ENCODE results near the gene STIMATE. TPM values are rescaled to one million over a fixed set of nuclear protein-coding genes. Genes with fewer than 3 reads are reported as not detected.
A peak's percentile ranks its signal among the peaks of the same experiment; 100 is the strongest.

The STIMATE gene
- total RNA-seq, 1 experiment from 2014 or later: 6.4 TPM

- DNase-seq (ENCODE audit: low spot score): no peak
- in situ Hi-C loops (cut with HindIII; ENCODE audit: low sequenced_read_pairs): no loop called here
Observed at GRCh38 chr3:52874864-52875587, 22.3 kb downstream of the STIMATE start.

- in situ Hi-C loops (cut with HindIII; ENCODE audit: low sequenced_read_pairs): no loop called here
- DNase-seq (ENCODE audit: low spot score): no peak
Observed at GRCh38 chr3:52874160-52874701, 23.1 kb downstream of the STIMATE start.

DNA sequence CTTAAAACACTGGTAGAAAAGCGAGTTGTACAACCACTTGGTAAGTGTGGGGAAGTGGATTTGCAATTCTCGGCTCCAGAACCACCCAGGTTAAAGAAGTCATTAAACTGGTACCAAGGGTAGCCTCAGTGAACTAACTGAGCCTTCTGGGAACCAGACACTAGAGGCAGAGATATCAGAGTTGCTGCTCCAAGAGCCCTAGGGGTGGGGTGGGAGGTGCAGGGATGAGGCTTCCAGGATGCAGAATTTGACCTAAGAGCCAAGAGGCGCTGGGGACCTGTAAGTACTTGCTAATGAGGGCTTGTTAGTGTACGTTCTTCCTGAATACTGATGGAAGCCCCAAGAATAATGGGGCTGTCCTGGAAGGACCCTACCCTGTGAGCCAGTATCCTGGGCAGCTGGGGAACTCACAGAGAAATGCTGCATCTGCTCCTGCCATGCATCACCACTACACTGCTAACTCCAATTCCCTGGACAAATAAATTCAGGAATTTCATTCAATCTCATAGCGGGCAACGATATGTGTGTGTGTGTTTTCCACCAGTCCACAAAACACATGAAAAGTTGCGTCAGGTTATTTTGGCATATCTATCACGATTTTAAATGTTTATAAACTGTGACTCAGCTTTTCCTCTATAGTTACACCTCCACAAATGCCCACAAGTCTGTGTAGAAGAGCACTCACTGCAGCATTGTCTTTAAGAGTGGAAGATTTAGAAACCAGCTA, 23.8 kb downstream of the STIMATE start:
- in situ Hi-C loops (cut with HindIII; ENCODE audit: low sequenced_read_pairs): no loop called here
- no peak for DNase-seq (ENCODE audit: low spot score)

DNA sequence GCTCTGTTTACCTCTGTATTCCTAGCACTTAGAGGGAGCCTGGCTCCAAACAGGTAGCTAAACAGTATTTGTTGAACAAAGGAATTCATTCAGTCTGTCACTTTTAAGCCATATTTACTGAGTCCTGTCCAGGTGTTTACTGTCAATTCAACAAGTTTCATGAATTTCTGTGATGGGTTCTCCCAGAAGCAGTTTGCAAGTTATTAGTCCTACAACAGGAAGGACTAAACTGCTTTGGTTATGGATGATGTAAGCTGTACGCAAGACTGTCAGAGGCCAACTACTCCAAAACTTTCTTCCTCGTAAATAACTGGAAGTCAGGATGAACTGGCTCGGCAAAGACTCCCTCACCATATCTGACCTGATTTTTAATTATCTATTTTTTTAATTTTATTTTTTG, 25.1 kb downstream of the STIMATE start:
- DNase-seq (ENCODE audit: low spot score): no peak
- in situ Hi-C loops (cut with HindIII; ENCODE audit: low sequenced_read_pairs): no loop called here

- in situ Hi-C loops (cut with HindIII; ENCODE audit: low sequenced_read_pairs): no loop called here
- no peak for DNase-seq (ENCODE audit: low spot score)
Observed at GRCh38 chr3:52871761-52872160, 25.6 kb downstream of the STIMATE start.

DNA sequence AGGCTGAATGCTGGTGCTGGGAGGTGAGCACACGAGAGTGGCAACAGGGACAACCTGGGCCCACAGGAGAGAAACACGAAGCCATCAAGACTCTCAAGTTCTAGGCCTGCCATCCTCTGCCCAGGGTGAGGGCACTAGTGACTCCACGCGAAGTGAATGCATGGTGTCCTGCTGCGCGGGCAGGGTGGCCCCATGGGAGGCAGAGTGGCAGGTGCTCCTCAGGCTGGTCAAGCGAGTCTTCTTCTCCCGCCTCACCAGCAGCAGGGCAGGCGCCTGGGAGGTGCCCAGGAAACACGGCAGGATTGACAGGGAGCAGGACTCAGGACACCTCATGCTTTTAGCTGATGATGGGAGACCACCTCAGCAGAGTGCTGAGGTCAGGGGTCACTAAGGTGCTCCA, 26.9 kb downstream of the STIMATE start:
- DNase-seq (ENCODE audit: low spot score): no peak
- in situ Hi-C loops (cut with HindIII; ENCODE audit: low sequenced_read_pairs): no loop called here

GRCh38 chr3:52866427-52866826, 30.9 kb downstream of the STIMATE start:
- no peak for DNase-seq (ENCODE audit: low spot score)
- in situ Hi-C loops (cut with HindIII; ENCODE audit: low sequenced_read_pairs): no loop called here

- in situ Hi-C loops (cut with HindIII; ENCODE audit: low sequenced_read_pairs): no loop called here
- DNase-seq (ENCODE audit: low spot score): no peak
Observed at GRCh38 chr3:52865994-52866393, 31.4 kb downstream of the STIMATE start.

DNA sequence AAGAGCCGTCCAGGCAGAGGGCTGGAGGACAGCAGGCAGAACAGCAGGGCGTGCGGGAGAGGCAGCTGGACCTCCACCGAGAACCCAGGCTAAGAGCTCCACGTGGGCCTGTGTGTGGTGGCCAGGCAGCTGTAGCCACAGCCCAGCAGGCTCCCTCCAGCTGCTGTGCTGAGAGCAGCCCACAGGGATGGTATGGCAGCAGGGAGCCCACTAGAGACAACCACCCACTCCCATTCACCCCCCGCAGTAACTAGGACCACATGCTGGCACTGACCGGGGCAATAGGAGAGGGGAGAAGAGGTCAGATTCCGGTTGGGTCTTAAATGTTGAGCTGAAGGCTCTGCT, 37.0 kb downstream of the STIMATE start:
- in situ Hi-C loops (cut with HindIII; ENCODE audit: low sequenced_read_pairs): no loop called here
- no peak for DNase-seq (ENCODE audit: low spot score)

DNA sequence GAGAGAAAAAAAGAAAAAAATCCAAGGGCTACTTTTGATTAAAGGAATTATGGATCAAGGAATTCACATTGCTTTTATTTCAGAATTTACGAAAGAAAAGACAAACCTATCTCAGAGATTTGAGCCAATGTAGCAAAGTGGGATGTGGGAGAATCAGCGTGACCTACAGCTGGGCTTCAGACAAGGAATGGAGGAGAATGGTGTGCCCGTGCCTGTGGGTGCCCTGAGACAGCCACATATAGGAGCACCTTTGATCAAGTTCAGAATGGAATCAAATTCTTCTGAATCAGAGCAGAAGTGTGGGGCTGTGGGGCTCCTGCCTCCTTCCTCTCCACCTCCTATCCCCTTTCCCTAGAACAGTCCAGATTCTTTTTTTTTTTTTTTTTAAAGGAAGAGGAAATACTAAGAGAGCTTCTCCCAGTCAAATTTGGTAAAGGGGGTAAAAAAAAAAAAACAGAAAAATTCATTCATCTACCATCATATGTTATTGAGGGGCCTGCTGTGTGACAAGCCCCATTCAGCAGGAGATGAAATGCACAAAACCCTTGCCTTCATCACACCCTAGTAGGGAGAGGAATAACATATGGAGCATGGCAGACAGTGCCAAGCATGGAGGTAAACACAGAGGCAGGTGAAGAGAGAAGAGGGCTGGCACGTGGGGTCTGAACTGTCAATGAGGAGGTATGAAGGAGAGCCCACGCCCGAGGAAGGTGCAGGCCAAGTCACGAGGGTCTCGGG, 37.5 kb downstream of the STIMATE start:
- peak; percentile 61 for DNase-seq (ENCODE audit: low spot score)
- in situ Hi-C loops (cut with HindIII; ENCODE audit: low sequenced_read_pairs): no loop called here

DNA sequence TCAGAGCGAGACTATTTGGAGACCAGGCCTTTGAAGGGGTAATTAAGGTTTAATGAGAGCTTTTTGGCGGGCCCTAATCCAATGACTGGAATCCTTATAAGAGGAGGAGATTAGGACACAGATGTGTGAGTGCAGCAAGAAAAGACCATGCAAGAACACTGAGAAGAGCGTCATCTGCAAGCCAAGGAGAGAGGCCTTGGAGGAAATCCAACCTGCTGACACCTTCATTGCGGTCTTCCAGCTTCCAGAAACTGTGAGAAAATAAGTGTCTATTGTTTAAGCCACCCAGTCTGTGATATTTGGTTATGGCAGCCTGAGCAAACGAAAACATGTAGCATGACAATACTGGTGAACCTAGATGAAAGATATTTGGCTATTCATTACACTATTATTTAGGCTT, 39.5 kb downstream of the STIMATE start:
- peak; percentile 43 for DNase-seq (ENCODE audit: low spot score)
- in situ Hi-C loops (cut with HindIII; ENCODE audit: low sequenced_read_pairs): no loop called here

GRCh38 chr3:52857133-52857532, 40.2 kb downstream of the STIMATE start:
- in situ Hi-C loops (cut with HindIII; ENCODE audit: low sequenced_read_pairs): no loop called here
- peak; percentile 42 for DNase-seq (ENCODE audit: low spot score)

DNA sequence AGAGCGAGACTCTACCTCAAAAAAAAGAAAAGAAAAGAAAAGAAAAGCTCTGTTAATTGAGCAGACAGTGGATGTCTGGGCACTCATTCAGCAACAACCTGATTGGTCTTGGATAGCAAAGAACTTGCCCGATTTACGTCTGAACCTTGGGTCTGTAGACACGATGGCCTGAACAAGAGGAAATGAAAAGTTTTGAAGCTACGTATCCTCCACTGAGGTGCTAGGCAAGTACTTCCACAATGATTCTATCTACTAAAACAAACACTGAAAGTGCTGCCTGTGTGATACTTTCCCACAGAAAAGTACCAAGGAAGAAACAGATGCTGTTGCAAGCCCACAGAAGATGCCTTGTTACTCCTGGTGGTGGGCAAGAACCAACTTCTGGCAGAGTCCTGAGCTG, 40.7 kb downstream of the STIMATE start:
- DNase-seq (ENCODE audit: low spot score): no peak
- in situ Hi-C loops (cut with HindIII; ENCODE audit: low sequenced_read_pairs): no loop called here

- in situ Hi-C loops (cut with HindIII; ENCODE audit: low sequenced_read_pairs): no loop called here
- no peak for DNase-seq (ENCODE audit: low spot score)
Observed at GRCh38 chr3:52854013-52854412, 43.3 kb downstream of the STIMATE start.

- DNase-seq (ENCODE audit: low spot score): no peak
- in situ Hi-C loops (cut with HindIII; ENCODE audit: low sequenced_read_pairs): no loop called here
Observed at GRCh38 chr3:52852419-52852818, 44.9 kb downstream of the STIMATE start.

GRCh38 chr3:52851348-52851747, 46.0 kb downstream of the STIMATE start:
- DNase-seq (ENCODE audit: low spot score): peak; percentile 66
- in situ Hi-C loops (cut with HindIII; ENCODE audit: low sequenced_read_pairs): no loop called here

DNA sequence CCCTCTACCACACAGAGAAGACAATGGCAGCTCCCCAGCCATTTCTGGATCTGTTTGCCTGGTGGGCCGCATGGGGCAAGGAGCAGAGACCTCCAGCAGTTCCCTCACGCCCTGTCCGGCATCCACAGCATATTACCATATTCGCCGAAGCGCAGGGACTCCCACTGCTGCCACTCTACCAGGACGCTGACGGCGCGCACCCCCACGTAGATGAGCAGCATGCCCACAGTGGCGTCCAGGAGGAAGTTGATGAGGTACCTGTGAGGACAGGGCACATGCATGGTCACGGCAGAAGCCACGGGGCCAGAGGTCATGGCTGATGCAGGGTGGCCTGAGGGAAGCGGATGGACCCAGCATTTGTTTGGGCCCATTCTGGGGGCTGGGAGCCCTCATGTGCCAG, 47.7 kb downstream of the STIMATE start:
- in situ Hi-C loops (cut with HindIII; ENCODE audit: low sequenced_read_pairs): no loop called here
- no peak for DNase-seq (ENCODE audit: low spot score)

GRCh38 chr3:52848617-52849016, 48.7 kb downstream of the STIMATE start:
- DNase-seq (ENCODE audit: low spot score): no peak
- in situ Hi-C loops (cut with HindIII; ENCODE audit: low sequenced_read_pairs): no loop called here

- no peak for DNase-seq (ENCODE audit: low spot score)
- in situ Hi-C loops (cut with HindIII; ENCODE audit: low sequenced_read_pairs): no loop called here
Observed at GRCh38 chr3:52847726-52848125, 49.6 kb downstream of the STIMATE start.

DNA sequence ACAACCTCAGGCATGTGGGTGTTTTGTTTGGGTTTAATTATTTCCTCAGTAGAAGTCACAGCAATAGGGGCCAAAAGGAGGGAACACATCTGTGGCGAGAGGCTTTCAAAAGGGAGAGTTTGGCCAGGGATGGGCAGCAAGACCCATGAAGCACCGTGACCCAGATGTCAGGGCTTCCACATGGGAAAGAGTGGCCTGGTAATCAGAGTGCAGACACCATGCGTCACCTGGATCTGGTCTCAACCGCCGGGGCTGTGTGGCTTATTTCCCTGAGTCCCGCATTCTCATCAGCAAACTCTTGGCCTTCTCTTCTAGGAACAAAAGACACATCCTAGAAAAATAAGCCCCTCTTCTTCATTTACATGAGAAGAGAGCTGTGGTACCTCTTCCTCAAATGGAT, 50.1 kb downstream of the STIMATE start:
- no peak for DNase-seq (ENCODE audit: low spot score)
- in situ Hi-C loops (cut with HindIII; ENCODE audit: low sequenced_read_pairs): no loop called here
